Measurements from ENCODE around the gene SLC6A8. TPM values are rescaled to one million over a fixed set of nuclear protein-coding genes. Genes with fewer than 3 reads are reported as not detected.
A peak's percentile ranks its signal among the peaks of the same experiment; 100 is the strongest.
"Not testable (repeated sequence)": the region's sequence is repeated elsewhere in the genome, so short reads cannot be mapped to it uniquely, and the experiment has no call there.

Gene SLC6A8
- total and polyA plus RNA-seq, 4 donors = 13.9 to 26.7 (median 15.4) TPM

DNA sequence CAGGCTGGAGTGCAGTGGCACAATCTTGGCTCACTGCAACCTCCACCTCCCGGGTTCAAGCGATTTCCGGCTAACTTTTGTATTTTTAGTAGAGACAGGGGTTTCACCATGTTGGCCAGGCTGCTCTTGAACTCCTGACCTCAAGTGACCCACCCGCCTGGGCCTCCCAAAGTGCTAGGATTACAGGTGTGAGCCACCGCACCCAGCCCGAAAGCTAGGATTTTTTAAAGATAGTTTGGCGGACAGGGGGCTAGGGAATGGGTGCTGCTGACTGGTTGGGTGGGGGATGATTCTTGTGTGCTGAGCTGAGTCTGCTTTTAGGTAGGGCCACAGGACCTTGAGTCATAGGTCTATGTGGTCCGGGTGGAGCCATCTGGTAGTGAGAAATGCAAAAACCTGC is 4.2 kb upstream of the SLC6A8 start:
- 97 to 98% methylated on average over 8 of the region's 8 CpGs for WGBS, 2 donors
- H3K27ac ChIP-seq (ENCODE audit: low read depth in 1 of 2, low read length in 2 of 2); H3K4me3 ChIP-seq (ENCODE audit: low read length in 2 of 2); H3K4me1 ChIP-seq (ENCODE audit: control insufficient read depth in 1 of 2, insufficient read depth in 2 of 2, low read length in 2 of 2); H3K36me3 ChIP-seq (ENCODE audit: control insufficient read depth in 1 of 2, insufficient read depth in 2 of 2, low read length in 1 of 2); H3K9me3 ChIP-seq (ENCODE audit: control insufficient read depth, low read length); ATAC-seq (ENCODE audit: low FRiP score); intact Hi-C loops (cut with DNase I); H3K27me3 ChIP-seq (ENCODE audit: control insufficient read depth in 1 of 2, insufficient read depth in 2 of 2, low read length in 1 of 2): not testable (repeated sequence)
- peak; percentile 9 for DNase-seq

DNA sequence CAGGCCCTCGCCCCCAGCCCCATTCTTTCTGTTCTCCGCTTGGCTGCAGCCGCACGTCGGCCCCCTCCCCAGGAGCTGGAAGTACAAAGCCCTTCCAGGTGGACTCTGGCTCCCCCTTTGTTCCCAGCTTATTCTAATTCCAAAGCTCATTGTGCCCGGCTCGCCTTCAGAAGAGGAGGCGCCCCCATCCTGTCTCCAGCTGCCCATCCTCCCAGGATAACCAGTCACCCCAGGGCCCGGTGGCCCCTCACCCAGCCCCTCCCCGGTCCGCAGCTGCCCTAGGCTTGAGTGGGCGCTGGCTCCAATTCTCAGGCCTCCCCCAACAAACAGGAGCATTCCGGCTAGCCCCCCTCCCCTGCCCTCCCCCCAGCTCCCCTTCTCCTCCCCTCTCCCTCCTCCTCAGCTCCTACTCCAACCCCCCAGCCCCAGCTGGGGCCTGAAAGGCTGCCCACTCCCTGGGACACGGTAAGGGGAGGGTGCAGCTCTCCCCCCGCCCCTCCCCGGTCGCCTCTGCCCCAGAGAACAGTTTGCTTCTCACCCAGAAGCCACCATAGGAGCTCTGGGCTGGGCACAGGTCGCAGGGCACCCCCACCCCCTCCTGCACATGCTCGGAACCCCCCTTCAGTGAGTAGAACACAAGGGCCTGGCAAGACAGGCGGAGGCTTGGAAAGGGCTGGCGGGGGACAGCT is 3.1 kb upstream of the SLC6A8 start:
- 50 to 56% methylated on average over 19 to 21 of the region's 21 CpGs for WGBS, 2 donors
- H3K9me3 ChIP-seq (ENCODE audit: control insufficient read depth, low read length) = no peaks in the 10 kb centered on the region
- intact Hi-C loops (cut with DNase I) = no loop called here
- no peak overlapping the region for H3K27ac ChIP-seq (ENCODE audit: low read depth in 1 of 2, low read length in 2 of 2)
- H3K27me3 ChIP-seq (ENCODE audit: control insufficient read depth in 1 of 2, insufficient read depth in 2 of 2, low read length in 1 of 2) = peaks cover 0 to 1% of the 10 kb centered on the region in 2 donors
- H3K36me3 ChIP-seq (ENCODE audit: control insufficient read depth in 1 of 2, insufficient read depth in 2 of 2, low read length in 1 of 2) = no peaks in the 10 kb centered on the region
- H3K4me3 ChIP-seq (ENCODE audit: low read length in 2 of 2) = no peak overlapping the region
- no peak for ATAC-seq (ENCODE audit: low FRiP score)
- peak; percentile 36 to 70 for DNase-seq
- no peaks in the 10 kb centered on the region for H3K4me1 ChIP-seq (ENCODE audit: control insufficient read depth in 1 of 2, insufficient read depth in 2 of 2, low read length in 2 of 2)

DNA sequence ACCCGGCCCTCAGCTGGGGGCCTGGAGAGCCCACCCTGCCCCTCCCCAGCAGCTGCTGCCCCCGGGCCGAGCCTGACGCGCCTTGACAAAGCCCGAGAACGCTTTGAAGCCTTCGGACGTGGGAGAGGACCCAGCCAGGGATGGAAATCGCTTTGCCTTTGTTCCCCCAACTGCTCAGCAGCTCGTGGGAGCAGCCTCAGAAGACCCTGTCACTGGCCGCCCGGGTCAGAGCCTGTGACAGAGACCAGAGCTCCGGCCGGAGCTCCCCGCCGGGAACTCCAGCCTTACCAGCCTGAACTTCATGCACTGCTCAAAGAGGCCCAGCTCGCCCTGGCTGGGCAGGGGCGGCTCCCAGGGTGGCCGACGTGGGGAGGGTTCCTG is 2.6 kb upstream of the SLC6A8 start:
- DNase-seq = no peak
- no peak for ATAC-seq (ENCODE audit: low FRiP score)
- Histone ChIP-seq H3K27me3 (ENCODE audit: control insufficient read depth in 1 of 2, insufficient read depth in 2 of 2, low read length in 1 of 2) (peaks cover 0 to 1% of the 10 kb centered on the region in 2 donors), H3K27ac (ENCODE audit: low read depth in 1 of 2, low read length in 2 of 2) (no peak overlapping the region), H3K4me1 (ENCODE audit: control insufficient read depth in 1 of 2, insufficient read depth in 2 of 2, low read length in 2 of 2) (no peaks in the 10 kb centered on the region), H3K36me3 (ENCODE audit: control insufficient read depth in 1 of 2, insufficient read depth in 2 of 2, low read length in 1 of 2) (no peaks in the 10 kb centered on the region), H3K9me3 (ENCODE audit: control insufficient read depth, low read length) (no peaks in the 10 kb centered on the region), H3K4me3 (ENCODE audit: low read length in 2 of 2) (no peak overlapping the region)
- 66 to 75% methylated on average over 20 to 21 of the region's 21 CpGs for WGBS, 2 donors
- intact Hi-C loops (cut with DNase I) = no loop called here

DNA sequence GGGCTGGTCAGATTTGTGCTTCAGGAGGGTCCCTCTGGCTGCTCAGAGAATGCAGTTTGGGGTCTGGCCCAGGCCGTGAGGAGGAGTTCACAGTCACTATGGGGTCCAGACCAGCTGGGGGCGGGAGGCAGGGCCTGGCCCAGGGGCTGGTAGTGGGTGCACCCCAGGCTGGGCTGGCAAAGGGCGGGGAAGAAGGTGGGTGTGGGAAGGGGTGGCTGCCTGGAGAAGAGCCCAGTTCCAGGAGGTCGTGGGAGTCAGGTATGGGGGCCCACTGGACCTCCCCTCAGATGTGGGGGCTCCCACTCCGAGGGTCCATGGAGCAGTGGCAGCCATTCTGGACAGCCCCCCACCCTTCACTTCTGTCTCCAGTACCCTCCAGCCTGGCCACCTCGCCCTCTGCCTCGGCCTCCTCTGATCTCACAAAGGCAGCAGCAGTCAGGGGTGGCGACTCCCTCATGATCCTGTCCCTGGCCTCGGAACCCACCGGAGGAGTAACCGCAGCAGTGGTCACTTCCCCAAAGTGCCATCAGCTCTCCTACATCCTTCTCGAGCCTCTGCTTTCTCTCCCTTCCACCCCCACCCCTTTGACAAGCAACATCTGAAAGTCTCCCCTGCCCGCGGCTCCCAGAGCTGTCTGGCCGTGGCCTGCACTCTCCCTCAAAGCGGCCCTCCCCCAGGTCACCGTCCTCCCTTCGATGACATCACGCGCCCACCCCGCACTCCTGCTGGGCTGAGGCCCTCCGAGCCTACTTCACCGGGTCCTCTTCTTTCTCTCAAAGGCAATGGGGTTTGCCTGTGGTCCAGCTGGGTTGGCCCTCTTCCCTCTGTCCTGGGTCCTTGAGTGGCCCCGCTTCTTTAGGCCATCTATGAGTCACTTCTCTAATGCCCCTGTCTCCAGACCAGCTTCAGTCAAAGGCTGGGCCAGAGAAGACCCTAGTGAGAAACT is 1.7 kb upstream of the SLC6A8 start:
- Histone ChIP-seq H3K9me3 (ENCODE audit: control insufficient read depth, low read length) (no peaks in the 10 kb centered on the region), H3K4me1 (ENCODE audit: control insufficient read depth in 1 of 2, insufficient read depth in 2 of 2, low read length in 2 of 2) (no peaks in the 10 kb centered on the region), H3K36me3 (ENCODE audit: control insufficient read depth in 1 of 2, insufficient read depth in 2 of 2, low read length in 1 of 2) (no peaks in the 10 kb centered on the region), H3K4me3 (ENCODE audit: low read length in 2 of 2) (no peak overlapping the region), H3K27me3 (ENCODE audit: control insufficient read depth in 1 of 2, insufficient read depth in 2 of 2, low read length in 1 of 2) (peaks cover 0 to 1% of the 10 kb centered on the region in 2 donors), H3K27ac (ENCODE audit: low read depth in 1 of 2, low read length in 2 of 2) (no peak overlapping the region)
- DNase-seq (peak; percentile 52 to 73), ATAC-seq (ENCODE audit: low FRiP score) (no peak)
- intact Hi-C loops (cut with DNase I) = no loop called here
- 76 to 81% methylated on average over 24 of the region's 24 CpGs for WGBS, 2 donors

DNA sequence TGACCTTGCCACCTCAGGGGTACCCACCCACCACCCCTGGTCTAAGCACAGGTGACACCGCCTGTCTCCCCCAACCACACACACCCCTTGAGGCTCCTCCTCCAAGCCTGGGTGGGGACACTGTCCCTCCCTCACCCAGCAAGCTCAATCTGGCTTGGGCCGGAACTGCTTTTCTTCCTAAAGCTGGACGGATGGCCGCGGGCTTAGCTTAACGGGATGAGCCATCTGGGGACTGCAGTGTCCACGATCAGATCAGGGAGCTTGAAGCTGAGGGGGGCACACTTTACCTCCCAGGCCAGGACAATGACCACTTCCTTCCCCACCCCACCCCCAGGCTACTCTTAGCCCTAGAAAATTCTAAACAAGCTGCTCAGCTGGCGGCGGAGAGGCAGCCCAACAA is 1.0 kb upstream of the SLC6A8 start:
- DNase-seq (peak in 1 of 2 donors; percentile 48), ATAC-seq (ENCODE audit: low FRiP score) (no peak)
- H3K4me1 ChIP-seq (ENCODE audit: control insufficient read depth in 1 of 2, insufficient read depth in 2 of 2, low read length in 2 of 2) = no peaks in the 10 kb centered on the region
- WGBS, 2 donors = 67 to 70% methylated on average over 9 of the region's 9 CpGs
- H3K4me3 ChIP-seq (ENCODE audit: low read length in 2 of 2) = no peak overlapping the region
- no peaks in the 10 kb centered on the region for H3K36me3 ChIP-seq (ENCODE audit: control insufficient read depth in 1 of 2, insufficient read depth in 2 of 2, low read length in 1 of 2)
- intact Hi-C loops (cut with DNase I) = no loop called here
- no peaks in the 10 kb centered on the region for H3K9me3 ChIP-seq (ENCODE audit: control insufficient read depth, low read length)
- H3K27me3 ChIP-seq (ENCODE audit: control insufficient read depth in 1 of 2, insufficient read depth in 2 of 2, low read length in 1 of 2) = peaks cover 0 to 1% of the 10 kb centered on the region in 2 donors
- H3K27ac ChIP-seq (ENCODE audit: low read depth in 1 of 2, low read length in 2 of 2) = no peak overlapping the region

DNA sequence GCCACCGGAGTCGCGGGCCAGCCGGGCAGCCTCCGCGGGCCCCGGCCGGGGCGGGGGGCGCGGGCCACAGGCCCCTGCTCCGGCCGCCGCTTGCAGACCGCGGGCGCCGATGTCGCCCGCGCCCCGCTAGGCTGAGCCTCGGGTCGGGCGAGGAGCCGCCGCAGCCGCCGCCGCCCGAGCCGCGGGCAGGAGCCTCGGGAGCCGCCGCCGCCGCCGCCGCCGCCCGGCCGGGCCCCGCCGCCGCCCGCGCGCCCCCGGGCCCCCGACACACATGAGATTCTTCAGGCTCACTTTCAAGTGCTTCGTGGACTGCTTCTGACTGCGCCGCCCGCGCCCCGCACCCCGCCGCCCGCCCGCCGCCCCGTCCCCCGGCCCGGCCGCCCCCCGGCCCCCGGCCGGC is 345 bp downstream of the SLC6A8 start:
- peaks cover 0 to 1% of the 10 kb centered on the region in 2 donors for H3K27me3 ChIP-seq (ENCODE audit: control insufficient read depth in 1 of 2, insufficient read depth in 2 of 2, low read length in 1 of 2)
- H3K4me3 ChIP-seq (ENCODE audit: low read length in 2 of 2) = peak overlapping the region; percentile 25 to 58
- 2 to 25% methylated on average over 4 to 69 of the region's 69 CpGs for WGBS, 2 donors
- DNase-seq = no peak
- H3K36me3 ChIP-seq (ENCODE audit: control insufficient read depth in 1 of 2, insufficient read depth in 2 of 2, low read length in 1 of 2) = no peaks in the 10 kb centered on the region
- intact Hi-C loops (cut with DNase I) = no loop called here
- no peaks in the 10 kb centered on the region for H3K4me1 ChIP-seq (ENCODE audit: control insufficient read depth in 1 of 2, insufficient read depth in 2 of 2, low read length in 2 of 2)
- no peak for ATAC-seq (ENCODE audit: low FRiP score)
- H3K27ac ChIP-seq (ENCODE audit: low read depth in 1 of 2, low read length in 2 of 2) = no peak overlapping the region
- no peaks in the 10 kb centered on the region for H3K9me3 ChIP-seq (ENCODE audit: control insufficient read depth, low read length)

DNA sequence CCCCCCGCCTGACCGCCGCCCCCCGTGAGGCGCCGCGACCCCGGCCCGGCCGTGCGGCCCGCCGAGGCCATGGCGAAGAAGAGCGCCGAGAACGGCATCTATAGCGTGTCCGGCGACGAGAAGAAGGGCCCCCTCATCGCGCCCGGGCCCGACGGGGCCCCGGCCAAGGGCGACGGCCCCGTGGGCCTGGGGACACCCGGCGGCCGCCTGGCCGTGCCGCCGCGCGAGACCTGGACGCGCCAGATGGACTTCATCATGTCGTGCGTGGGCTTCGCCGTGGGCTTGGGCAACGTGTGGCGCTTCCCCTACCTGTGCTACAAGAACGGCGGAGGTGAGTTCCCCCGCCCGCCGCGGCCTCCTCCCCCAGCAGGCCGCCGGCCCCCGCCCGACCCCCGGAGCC is 780 bp downstream of the SLC6A8 start:
- Histone ChIP-seq H3K4me3 (ENCODE audit: low read length in 2 of 2) (peak overlapping the region; percentile 25 to 58), H3K4me1 (ENCODE audit: control insufficient read depth in 1 of 2, insufficient read depth in 2 of 2, low read length in 2 of 2) (no peaks in the 10 kb centered on the region), H3K27me3 (ENCODE audit: control insufficient read depth in 1 of 2, insufficient read depth in 2 of 2, low read length in 1 of 2) (peaks cover 0 to 1% of the 10 kb centered on the region in 2 donors), H3K27ac (ENCODE audit: low read depth in 1 of 2, low read length in 2 of 2) (no peak overlapping the region), H3K9me3 (ENCODE audit: control insufficient read depth, low read length) (no peaks in the 10 kb centered on the region), H3K36me3 (ENCODE audit: control insufficient read depth in 1 of 2, insufficient read depth in 2 of 2, low read length in 1 of 2) (no peaks in the 10 kb centered on the region)
- ATAC-seq (ENCODE audit: low FRiP score) = no peak
- no peak for DNase-seq
- 1 to 25% methylated on average over 42 to 57 of the region's 57 CpGs for WGBS, 2 donors
- intact Hi-C loops (cut with DNase I) = no loop called here

DNA sequence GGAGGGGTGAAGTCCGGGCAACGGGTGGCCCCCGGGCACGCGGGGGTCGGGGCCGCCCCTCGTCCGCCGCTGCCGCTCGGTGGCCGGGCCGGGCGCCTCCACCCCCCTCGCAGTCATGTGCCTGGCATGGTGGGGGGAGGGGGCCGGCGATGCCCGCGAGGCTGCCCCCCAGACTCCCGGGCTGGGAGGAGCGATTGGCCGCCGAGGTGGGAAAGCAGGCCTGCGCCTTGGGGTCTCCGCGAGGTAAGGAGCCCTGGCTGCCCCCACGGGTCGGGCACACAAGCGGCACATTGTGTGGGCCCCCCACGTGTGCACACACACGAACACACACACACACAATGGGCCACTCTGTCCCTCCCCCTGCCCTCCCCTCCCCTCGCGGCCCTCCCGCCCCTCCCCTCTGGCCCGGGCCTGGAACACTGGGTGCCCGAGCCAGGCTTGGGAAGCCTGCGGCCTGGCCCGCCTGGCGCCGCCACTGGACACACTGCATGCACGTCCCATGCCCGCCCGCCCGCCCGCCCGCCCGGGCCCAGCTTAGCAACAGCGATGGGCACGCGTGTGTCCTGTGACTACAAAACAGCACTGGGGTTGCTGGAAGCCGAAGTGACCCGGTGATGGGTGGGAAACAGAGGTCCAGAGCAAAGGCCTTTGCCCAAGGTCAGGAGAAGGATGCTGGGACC is 1.3 kb downstream of the SLC6A8 start:
- Histone ChIP-seq H3K4me1 (ENCODE audit: control insufficient read depth in 1 of 2, insufficient read depth in 2 of 2, low read length in 2 of 2) (no peaks in the 10 kb centered on the region), H3K27me3 (ENCODE audit: control insufficient read depth in 1 of 2, insufficient read depth in 2 of 2, low read length in 1 of 2) (peaks cover 0 to 1% of the 10 kb centered on the region in 2 donors), H3K27ac (ENCODE audit: low read depth in 1 of 2, low read length in 2 of 2) (no peak overlapping the region), H3K4me3 (ENCODE audit: low read length in 2 of 2) (peak overlapping the region; percentile 25 to 58), H3K36me3 (ENCODE audit: control insufficient read depth in 1 of 2, insufficient read depth in 2 of 2, low read length in 1 of 2) (no peaks in the 10 kb centered on the region), H3K9me3 (ENCODE audit: control insufficient read depth, low read length) (no peaks in the 10 kb centered on the region)
- intact Hi-C loops (cut with DNase I) = no loop called here
- DNase-seq (no peak), ATAC-seq (ENCODE audit: low FRiP score) (peak; percentile 51)
- 3 to 25% methylated on average over 30 to 53 of the region's 53 CpGs for WGBS, 2 donors

All from aorta (tissue), 5 donors.